Vagina (tissue), 2 donors: ENCODE results near the gene PACSIN1. TPM values are rescaled to one million over a fixed set of nuclear protein-coding genes. Genes with fewer than 3 reads are reported as not detected.
"Not testable (repeated sequence)": the region's sequence is repeated elsewhere in the genome, so short reads cannot be mapped to it uniquely, and the experiment has no call there.

Source experiments
- DNase-seq, 2 donors: peaks; one replicate each; pipeline ENCODE4 v3.0.0-alpha.2; 2017; ENCODE audit errors: extremely low spot score in 2 of 2
- H3K27ac ChIP-seq: fragments of 200-600 bp; sonication (generic); one replicate; pipeline ENCODE4 v1.5.1; 2019
- H3K27me3 ChIP-seq: fragments of 200-600 bp; sonication (generic); one replicate; pipeline ENCODE4 v1.5.1; 2019
- H3K36me3 ChIP-seq, 2 donors: fragments of 200-600 bp; sonication (generic); one replicate each; pipeline ENCODE4 v1.5.1; 2017 to 2019
- H3K4me1 ChIP-seq: fragments of 200-600 bp; sonication (generic); one replicate; pipeline ENCODE4 v1.5.1; 2019
- H3K4me3 ChIP-seq, 2 donors: fragments of 200-600 bp; sonication (generic); 1 replicate in 1 of 2; 2 replicates in 1 of 2; pipeline ENCODE4 v1.5.1; 2016 to 2019
- H3K9me3 ChIP-seq: fragments of 200-600 bp; sonication (generic); one replicate; pipeline ENCODE4 v1.5.1; 2019
- POLR2A ChIP-seq, 2 donors: fragments of 450-650 bp; IDR thresholded peaks; one replicate each; pipeline ENCODE4 v1.6.1; 2017; ENCODE audit warnings: antibody characterized with exemption in 2 of 2, mild to moderate bottlenecking in 2 of 2, moderate library complexity in 2 of 2
- POLR2AphosphoS5 ChIP-seq, 2 donors: sonication (generic); formaldehyde crosslinking; IDR thresholded peaks; one replicate each; pipeline ENCODE4 v1.9.0; 2017; ENCODE audit warnings: antibody characterized with exemption in 2 of 2, mild to moderate bottlenecking in 2 of 2, low read depth in 1 of 2; ENCODE audit not compliant: insufficient read depth in 1 of 2
- intact Hi-C: fragments of 100-400 bp; cut with DNase I; formaldehyde crosslinking; loops from one replicate; pipeline ENCODE4 v1.15.1; 2023
- total RNA-seq: library from RNA; depleted of rRNA; stranded (reverse); fragments of >200 nt; gene quantifications from one replicate; pipeline ENCODE4 v1.2.3, GENCODE V29; 2016
- TF ChIP-seq, protein P1 (sequence below), 3 experiments: fragments of 450-650 bp in 2 of 3; fragments of 200-600 bp in 1 of 3; sonication (generic) in 1 of 3; IDR thresholded peaks; one replicate each; pipeline ENCODE4 v1.5.1; 2017 to 2019; ENCODE audit warnings: antibody characterized with exemption in 3 of 3, mild to moderate bottlenecking in 2 of 3, moderate library complexity in 2 of 3

The PACSIN1 gene
- total RNA-seq, 1 donor from 2014 or later, result 0.74 TPM

DNA sequence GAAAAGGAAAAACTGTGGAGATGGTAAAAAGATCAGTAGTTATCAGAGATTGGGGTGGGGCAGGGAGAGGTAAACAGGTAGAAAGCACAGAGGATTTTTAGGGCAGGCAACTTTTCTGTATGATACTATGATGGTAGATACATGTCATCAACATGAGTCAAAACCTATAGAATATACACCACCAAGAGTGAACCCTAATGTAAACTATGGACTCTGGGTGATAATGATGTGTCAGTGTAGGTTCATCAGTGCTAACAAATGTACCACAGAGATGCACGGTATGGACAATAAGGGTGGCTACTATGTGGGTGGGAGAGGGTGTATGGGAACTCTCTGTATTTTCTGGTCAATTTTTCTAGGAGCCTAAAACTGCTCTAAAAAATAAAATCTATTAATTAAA lies 18.5 kb downstream of the PACSIN1 start:
- intact Hi-C loops, result no loop called here
- Histone ChIP-seq H3K27ac (no peak overlapping the region), H3K27me3 (no peaks in the 10 kb centered on the region), H3K9me3 (no peaks in the 10 kb centered on the region), H3K4me3 (no peak overlapping the region), H3K4me1 (no peaks in the 10 kb centered on the region), H3K36me3 (no peaks in the 10 kb centered on the region)
- TF ChIP-seq, protein P1, sequence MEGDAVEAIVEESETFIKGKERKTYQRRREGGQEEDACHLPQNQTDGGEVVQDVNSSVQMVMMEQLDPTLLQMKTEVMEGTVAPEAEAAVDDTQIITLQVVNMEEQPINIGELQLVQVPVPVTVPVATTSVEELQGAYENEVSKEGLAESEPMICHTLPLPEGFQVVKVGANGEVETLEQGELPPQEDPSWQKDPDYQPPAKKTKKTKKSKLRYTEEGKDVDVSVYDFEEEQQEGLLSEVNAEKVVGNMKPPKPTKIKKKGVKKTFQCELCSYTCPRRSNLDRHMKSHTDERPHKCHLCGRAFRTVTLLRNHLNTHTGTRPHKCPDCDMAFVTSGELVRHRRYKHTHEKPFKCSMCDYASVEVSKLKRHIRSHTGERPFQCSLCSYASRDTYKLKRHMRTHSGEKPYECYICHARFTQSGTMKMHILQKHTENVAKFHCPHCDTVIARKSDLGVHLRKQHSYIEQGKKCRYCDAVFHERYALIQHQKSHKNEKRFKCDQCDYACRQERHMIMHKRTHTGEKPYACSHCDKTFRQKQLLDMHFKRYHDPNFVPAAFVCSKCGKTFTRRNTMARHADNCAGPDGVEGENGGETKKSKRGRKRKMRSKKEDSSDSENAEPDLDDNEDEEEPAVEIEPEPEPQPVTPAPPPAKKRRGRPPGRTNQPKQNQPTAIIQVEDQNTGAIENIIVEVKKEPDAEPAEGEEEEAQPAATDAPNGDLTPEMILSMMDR (IDR thresholded peaks at IDR 0.05), result no peak
- TF ChIP-seq POLR2AphosphoS5 (IDR thresholded peaks at IDR 0.05; ENCODE audit: insufficient read depth in 1 of 2, low read depth in 1 of 2) (no peak), POLR2A (IDR thresholded peaks at IDR 0.05) (no peak)
- no peak for DNase-seq

DNA sequence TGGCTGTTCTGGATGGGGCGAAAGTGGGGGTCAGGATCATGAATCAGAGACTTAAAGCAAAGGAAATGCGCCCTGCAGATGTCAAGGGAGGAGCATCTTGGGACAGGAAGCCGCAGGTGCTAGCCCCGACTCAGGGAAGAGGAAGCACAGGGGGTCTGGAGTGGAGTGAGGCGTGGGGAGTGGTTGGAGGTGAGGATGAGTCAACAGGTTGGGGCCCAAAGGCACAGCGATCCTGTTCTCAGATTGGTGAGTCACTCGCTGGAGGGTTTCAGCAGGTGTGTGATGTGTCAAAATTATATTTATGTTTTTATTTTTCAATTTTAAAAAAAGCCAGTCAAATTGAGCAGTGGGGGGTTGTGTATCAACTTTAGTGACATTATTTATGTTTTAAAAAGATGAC lies 19.0 kb downstream of the PACSIN1 start:
- H3K9me3 ChIP-seq, result no peaks in the 10 kb centered on the region
- TF ChIP-seq, protein P1 (IDR thresholded peaks at IDR 0.05), result no peak
- TF ChIP-seq POLR2A (IDR thresholded peaks at IDR 0.05) (no peak), POLR2AphosphoS5 (IDR thresholded peaks at IDR 0.05; ENCODE audit: insufficient read depth in 1 of 2, low read depth in 1 of 2) (no peak)
- intact Hi-C loops, result no loop called here
- H3K27ac ChIP-seq, result no peak overlapping the region
- H3K36me3 ChIP-seq, result no peaks in the 10 kb centered on the region
- H3K4me1 ChIP-seq, result no peaks in the 10 kb centered on the region
- H3K4me3 ChIP-seq, result no peak overlapping the region
- no peak for DNase-seq
- H3K27me3 ChIP-seq, result no peaks in the 10 kb centered on the region

DNA sequence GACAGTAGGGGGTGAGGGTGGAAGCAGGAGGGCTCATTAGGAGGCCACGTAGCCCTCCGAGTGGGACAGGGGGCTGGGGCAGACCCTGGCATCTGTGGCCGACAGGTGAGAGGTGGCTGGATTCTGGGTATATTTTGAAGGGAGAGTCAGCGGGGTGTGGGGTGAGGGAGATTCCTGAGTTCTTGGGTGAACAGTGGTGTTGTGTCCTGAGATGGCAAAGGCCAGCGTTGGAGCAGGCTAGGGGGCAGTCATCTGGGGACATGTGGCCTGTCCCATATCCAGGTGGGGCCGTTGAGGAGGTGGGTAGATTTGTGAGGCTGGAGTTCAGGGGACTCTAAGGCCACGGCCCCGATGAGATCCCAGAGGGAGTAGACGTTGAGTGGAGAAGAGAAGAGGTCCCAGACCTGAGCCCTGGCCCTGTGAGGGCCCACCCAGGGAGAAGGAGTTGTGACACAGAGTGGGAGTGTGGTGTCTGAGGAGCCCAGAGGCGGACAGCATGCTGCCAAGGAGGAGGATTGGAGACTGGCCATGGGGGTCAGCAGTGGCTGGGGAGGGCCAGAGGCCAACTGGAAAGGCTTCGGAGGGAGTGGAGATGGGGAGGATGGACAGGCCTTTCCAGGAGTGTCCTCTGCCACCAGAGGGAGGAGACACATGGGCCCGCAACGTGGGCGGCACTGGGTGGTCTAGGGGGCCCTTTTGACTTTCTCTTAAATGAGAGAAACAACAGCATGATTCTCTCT lies 19.6 kb downstream of the PACSIN1 start:
- no peak for DNase-seq
- H3K9me3 ChIP-seq, result no peaks in the 10 kb centered on the region
- no peak overlapping the region for H3K27ac ChIP-seq
- no peaks in the 10 kb centered on the region for H3K36me3 ChIP-seq
- TF ChIP-seq POLR2AphosphoS5 (IDR thresholded peaks at IDR 0.05; ENCODE audit: insufficient read depth in 1 of 2, low read depth in 1 of 2), result no peak
- TF ChIP-seq, protein P1 (IDR thresholded peaks at IDR 0.05), result no peak
- no peak for TF ChIP-seq POLR2A (IDR thresholded peaks at IDR 0.05)
- H3K4me3 ChIP-seq, result no peak overlapping the region
- no peaks in the 10 kb centered on the region for H3K4me1 ChIP-seq
- intact Hi-C loops, result no loop called here
- no peaks in the 10 kb centered on the region for H3K27me3 ChIP-seq

DNA sequence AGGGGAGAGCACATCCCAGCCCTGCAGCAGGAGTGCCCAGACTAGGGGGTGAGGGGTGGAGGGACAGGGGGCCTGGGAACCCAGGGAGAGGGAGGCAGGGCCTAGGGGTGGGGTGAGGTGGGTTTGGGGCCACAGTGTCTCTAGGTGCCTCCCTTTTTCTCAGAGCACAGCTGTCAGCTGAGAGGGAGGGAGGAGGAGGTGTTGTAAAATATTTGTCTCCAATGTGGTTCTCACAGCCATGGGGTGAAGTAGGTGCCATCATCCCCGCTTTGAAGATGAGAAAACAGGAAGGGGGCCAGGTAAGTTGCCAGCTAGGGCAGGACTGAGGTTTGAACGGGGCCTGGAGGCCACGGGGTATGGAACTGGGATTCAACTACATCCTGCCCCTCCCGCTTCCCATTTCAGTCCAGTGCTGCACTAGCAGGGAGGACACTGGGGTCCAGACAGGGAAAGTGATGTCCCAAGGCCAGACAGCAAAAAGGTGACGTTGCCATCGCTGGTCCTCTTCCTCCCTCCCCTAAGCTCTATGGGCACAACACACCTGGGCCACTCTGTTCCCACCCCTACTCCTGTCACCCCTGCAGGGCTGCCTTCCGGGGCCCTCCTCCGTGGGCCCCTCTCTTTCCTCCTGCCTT lies 20.3 kb downstream of the PACSIN1 start:
- Histone ChIP-seq H3K27me3 (no peaks in the 10 kb centered on the region), H3K4me1 (no peaks in the 10 kb centered on the region), H3K36me3 (no peaks in the 10 kb centered on the region), H3K4me3 (no peak overlapping the region), H3K9me3 (no peaks in the 10 kb centered on the region), H3K27ac (no peak overlapping the region)
- TF ChIP-seq, protein P1 (IDR thresholded peaks at IDR 0.05), result no peak
- TF ChIP-seq POLR2AphosphoS5 (IDR thresholded peaks at IDR 0.05; ENCODE audit: insufficient read depth in 1 of 2, low read depth in 1 of 2) (no peak), POLR2A (IDR thresholded peaks at IDR 0.05) (no peak)
- DNase-seq, result no peak
- intact Hi-C loops, result no loop called here

DNA sequence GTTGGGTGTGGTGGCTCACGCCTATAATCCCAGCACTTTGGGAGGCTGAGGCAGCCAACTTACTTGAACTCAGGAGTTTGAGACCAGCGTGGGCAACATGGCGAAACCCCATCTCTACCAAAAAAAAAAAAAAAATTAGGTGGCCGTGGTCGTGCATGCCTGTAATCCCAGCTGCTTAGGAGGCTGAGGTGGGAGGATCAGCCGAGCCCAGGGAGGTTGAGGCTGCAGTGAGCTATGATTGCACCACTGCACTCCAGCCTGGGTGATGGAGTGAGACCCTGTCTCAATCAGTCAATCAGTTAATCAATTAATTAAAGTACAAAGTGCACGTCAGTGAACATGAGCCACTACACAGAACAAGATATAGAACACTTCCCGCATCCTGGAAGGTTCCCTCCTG lies 21.0 kb downstream of the PACSIN1 start:
- H3K4me1 ChIP-seq, H3K9me3 ChIP-seq, DNase-seq, H3K27ac ChIP-seq, H3K4me3 ChIP-seq, H3K27me3 ChIP-seq, H3K36me3 ChIP-seq, intact Hi-C loops: not testable (repeated sequence)
